GM20000 (cell line): Measurements from ENCODE around the gene SLC38A6.

Source experiments
- DNase-seq: peaks from one replicate; pipeline ENCODE4 v3.0.0; 2012; ENCODE audit warnings: low spot score
- TF ChIP-seq, protein P1 (sequence below): IDR thresholded peaks from 2 replicates; pipeline ENCODE4 v1.5.1; 2012; ENCODE audit warnings: mild to moderate bottlenecking, control low read depth; ENCODE audit errors: extremely low read depth, missing control alignments

SLC38A6 gene

GRCh38 chr14:60968099-60968498 is 12.9 kb upstream of the SLC38A6 start:
- no peak for DNase-seq
- TF ChIP-seq, protein P1, sequence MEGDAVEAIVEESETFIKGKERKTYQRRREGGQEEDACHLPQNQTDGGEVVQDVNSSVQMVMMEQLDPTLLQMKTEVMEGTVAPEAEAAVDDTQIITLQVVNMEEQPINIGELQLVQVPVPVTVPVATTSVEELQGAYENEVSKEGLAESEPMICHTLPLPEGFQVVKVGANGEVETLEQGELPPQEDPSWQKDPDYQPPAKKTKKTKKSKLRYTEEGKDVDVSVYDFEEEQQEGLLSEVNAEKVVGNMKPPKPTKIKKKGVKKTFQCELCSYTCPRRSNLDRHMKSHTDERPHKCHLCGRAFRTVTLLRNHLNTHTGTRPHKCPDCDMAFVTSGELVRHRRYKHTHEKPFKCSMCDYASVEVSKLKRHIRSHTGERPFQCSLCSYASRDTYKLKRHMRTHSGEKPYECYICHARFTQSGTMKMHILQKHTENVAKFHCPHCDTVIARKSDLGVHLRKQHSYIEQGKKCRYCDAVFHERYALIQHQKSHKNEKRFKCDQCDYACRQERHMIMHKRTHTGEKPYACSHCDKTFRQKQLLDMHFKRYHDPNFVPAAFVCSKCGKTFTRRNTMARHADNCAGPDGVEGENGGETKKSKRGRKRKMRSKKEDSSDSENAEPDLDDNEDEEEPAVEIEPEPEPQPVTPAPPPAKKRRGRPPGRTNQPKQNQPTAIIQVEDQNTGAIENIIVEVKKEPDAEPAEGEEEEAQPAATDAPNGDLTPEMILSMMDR: no peak

GRCh38 chr14:60968671-60969070 is 12.4 kb upstream of the SLC38A6 start:
- TF ChIP-seq, protein P1: no peak
- no peak for DNase-seq

DNA sequence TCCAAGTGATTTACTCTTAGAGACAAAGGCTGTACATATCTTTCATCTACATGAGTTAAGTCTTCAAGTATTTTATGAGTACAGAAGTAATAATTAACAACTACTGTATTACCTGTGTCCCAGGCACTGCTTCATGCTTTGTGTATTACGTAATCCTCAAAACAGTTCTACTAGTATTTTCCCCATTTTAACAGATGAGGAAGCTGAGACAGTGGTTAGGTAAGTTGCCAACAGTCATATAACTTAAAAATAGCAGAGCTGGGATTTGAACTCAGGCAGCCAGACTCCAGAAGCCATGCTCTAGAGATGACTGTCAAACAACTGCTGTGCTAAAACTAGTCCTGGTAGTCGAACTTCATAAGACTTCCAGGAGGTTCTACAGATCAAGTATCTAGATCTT is 10.9 kb upstream of the SLC38A6 start:
- DNase-seq: no peak

DNA sequence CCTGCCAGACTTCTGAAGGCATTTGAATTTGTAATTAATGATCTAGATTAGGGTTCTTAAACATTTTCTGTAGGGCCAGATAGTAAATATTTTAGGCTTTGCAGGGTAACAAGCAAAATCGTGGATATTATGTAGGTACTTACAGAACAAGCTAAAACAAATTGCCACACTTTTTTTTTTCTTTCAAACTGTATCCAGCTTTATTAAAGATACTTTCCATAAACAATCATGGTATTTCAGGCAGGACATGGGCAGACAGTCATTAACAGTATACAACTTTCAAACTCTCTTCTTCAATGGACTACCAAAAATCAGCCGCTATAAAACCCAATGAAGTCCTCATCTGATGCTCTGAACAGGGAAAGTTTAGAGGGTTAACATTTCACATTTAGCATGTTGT is 9.8 kb upstream of the SLC38A6 start:
- TF ChIP-seq, protein P1: no peak
- no peak for DNase-seq

More for the DNA sequence above, 10.9 kb upstream of the SLC38A6 start:
- TF ChIP-seq, protein P1: no peak

GRCh38 chr14:60972295-60972694 is 8.8 kb upstream of the SLC38A6 start:
- DNase-seq: no peak
- TF ChIP-seq, protein P1: no peak

DNA sequence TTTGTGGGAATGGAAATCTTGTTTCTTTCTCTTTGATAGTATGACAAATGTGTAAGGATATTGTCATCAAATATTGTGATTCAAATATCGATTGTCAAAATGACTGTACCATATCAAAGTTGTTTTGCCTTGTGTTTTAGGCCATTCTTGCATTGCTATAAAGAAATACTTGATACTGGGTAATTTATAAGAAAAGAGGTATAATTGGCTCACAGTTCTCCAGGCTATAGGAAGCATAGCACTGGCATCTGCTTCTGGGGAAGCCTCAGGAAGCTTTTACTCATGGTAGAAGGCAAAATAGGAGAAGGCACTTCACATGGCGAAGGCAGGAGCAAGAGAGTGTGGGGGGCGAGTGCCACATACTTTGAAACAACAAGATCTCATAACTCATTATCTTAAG is 8.0 kb upstream of the SLC38A6 start:
- TF ChIP-seq, protein P1: no peak
- DNase-seq: no peak

DNA sequence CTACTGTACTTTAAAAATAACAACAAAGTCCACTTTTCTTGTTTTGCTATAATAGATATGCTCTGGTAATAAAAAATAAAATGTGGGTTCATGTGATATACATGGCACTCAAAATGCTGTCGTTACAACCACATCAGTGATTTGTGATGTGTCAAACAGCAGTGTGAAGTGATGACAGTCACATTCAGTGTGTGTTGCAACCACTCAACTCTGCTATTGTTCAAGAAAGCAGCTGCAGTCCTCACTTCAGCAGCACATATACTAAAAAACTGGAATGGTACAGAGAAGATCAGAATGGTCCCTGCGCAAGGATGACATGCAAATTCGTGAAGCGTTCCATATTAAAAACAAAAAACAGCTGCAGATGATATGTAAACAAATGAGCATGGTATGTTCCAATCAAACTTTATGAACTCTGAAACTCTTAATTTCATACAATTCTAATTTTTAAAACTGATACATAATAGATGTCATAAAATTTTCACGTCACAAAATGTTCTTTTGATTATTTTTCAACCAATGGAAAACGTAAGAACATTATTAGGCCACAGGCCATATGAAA is 6.9 kb upstream of the SLC38A6 start:
- DNase-seq: no peak
- TF ChIP-seq, protein P1: no peak

DNA sequence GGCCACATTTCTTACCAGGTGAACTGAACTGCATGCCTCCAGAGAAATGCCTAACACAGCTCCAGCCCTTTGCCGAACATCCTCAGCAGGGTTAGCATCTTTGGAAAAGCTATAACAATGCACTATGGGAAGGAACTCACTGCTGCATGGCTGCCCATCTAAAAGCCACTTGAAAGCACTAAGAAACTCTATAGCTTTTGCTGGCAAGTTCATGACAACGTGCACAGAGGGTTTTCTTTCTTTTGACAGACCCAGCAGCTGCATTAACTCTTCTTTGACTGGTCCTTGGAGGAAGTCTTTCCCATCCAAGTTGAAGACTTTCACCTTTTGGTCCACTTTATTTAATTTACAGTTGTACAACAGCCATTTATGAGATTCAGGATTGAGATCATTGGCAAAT is 5.5 kb upstream of the SLC38A6 start:
- TF ChIP-seq, protein P1: no peak
- no peak for DNase-seq
